GM18511 (cell line): ENCODE results near the gene USP17L20.
"Not testable (repeated sequence)": the region's sequence is repeated elsewhere in the genome, so short reads cannot be mapped to it uniquely, and the experiment has no call there.

Experiments
- ATAC-seq: cut with Tn5 transposase; IDR thresholded peaks from one replicate; pipeline ENCODE4 v1.9.1; 2021; ENCODE audit warnings: mild to moderate bottlenecking, moderate library complexity; ENCODE audit not compliant: unreplicated experiment

The USP17L20 gene, protein sequence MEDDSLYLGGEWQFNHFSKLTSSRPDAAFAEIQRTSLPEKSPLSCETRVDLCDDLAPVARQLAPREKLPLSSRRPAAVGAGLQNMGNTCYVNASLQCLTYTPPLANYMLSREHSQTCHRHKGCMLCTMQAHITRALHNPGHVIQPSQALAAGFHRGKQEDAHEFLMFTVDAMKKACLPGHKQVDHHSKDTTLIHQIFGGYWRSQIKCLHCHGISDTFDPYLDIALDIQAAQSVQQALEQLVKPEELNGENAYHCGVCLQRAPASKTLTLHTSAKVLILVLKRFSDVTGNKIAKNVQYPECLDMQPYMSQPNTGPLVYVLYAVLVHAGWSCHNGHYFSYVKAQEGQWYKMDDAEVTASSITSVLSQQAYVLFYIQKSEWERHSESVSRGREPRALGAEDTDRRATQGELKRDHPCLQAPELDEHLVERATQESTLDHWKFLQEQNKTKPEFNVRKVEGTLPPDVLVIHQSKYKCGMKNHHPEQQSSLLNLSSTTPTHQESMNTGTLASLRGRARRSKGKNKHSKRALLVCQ

GRCh38 chr4:9257824-9258223 is at the start of gene USP17L20:
Gene USP17L20, plus strand, starts transcription at chr4:9258124. Its CDS starts 0 bp downstream, at chr4:9258124.
- not testable (repeated sequence) for ATAC-seq

DNA sequence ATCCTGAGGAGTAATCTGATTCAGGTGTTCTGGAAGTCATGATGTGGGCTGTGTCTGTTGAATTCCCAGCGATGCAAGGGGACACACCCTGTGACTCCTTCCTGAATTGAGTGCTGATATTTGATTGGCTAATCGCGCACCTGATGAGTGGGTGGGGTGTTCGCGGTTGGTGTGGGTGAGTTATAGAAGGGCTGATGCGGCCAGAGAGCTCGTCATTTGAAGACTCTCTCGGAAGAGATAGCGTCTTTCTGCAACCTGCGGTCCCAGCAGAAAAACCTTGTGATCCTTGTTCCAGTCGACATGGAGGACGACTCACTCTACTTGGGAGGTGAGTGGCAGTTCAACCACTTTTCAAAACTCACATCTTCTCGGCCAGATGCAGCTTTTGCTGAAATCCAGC is 47.6 kb upstream of the USP17L20 start, which contains the start of gene USP17L10:
USP17L10 (plus strand) TSS at position 301 of the 400 bp plus-strand sequence; CDS start at position 301, 0 bp downstream.
- not testable (repeated sequence) for ATAC-seq

GRCh38 chr4:9214701-9215100 is 43.2 kb upstream of the USP17L20 start:
- ATAC-seq = not testable (repeated sequence)

DNA sequence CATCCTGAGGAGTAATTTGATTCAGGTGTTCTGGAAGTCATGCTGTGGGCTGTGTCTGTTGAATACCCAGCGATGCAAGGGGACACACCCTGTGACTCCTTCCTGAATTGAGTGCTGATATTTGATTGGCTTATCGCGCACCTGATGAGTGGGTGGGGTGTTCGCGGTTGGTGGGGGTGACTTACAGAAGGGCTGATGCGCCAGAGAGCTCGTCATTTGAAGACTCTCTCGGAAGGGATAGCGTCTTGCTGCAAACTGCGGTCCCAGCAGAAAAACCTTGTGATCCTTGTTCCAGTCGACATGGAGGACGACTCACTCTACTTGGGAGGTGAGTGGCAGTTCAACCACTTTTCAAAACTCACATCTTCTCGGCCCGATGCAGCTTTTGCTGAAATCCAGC is 42.8 kb upstream of the USP17L20 start, which contains the start of gene USP17L11:
USP17L11 (plus strand) TSS at position 301 of the 400 bp plus-strand sequence; CDS start at position 301, 0 bp downstream.
- ATAC-seq = not testable (repeated sequence)

DNA sequence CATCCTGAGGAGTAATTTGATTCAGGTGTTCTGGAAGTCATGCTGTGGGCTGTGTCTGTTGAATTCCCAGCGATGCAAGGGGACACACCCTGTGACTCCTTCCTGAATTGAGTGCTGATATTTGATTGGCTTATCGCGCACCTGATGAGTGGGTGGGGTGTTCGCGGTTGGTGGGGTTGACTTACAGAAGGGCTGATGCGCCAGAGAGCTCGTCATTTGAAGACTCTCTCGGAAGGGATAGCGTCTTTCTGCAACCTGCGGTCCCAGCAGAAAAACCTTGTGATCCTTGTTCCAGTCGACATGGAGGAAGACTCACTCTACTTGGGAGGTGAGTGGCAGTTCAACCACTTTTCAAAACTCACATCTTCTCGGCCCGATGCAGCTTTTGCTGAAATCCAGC is 38.1 kb upstream of the USP17L20 start, which contains the start of gene USP17L12:
USP17L12 (plus strand) TSS at position 301 of the 400 bp plus-strand sequence; CDS start at position 301, 0 bp downstream.
- not testable (repeated sequence) for ATAC-seq

GRCh38 chr4:9224596-9224995 is 33.3 kb upstream of the USP17L20 start, which contains the start of gene USP17L13:
Gene USP17L13, plus strand, starts transcription at chr4:9224896. Its CDS starts 0 bp downstream, at chr4:9224896.
- not testable (repeated sequence) for ATAC-seq

DNA sequence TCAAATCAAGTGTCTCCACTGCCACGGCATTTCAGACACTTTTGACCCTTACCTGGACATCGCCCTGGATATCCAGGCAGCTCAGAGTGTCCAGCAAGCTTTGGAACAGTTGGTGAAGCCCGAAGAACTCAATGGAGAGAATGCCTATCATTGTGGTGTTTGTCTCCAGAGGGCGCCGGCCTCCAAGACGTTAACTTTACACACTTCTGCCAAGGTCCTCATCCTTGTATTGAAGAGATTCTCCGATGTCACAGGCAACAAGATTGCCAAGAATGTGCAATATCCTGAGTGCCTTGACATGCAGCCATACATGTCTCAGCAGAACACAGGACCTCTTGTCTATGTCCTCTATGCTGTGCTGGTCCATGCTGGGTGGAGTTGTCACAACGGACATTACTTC is 27.7 kb upstream of the USP17L20 start:
- ATAC-seq = not testable (repeated sequence)

GRCh38 chr4:9234085-9234484 is 23.8 kb upstream of the USP17L20 start, which contains the start of gene USP17L15:
Gene USP17L15, plus strand, starts transcription at chr4:9234385. Its CDS starts 0 bp downstream, at chr4:9234385.
- ATAC-seq = not testable (repeated sequence)

DNA sequence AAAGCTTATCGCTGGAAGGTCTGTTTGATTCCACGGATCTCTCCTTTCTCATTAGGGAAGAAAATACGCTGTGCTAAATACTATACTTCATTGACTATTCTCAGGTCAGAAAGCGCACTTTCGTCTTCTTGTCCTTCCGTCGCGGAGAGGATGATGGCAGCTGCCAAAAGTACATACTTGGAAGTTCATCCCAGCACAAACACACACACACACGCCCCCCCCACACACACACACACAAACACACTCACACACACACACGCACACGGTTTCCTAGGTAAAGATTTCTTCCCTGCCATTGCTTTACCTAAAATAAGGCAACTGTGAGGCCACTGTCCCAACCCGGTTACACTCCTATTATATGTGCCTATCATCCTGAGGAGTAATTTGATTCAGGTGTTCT is 19.5 kb upstream of the USP17L20 start:
- not testable (repeated sequence) for ATAC-seq

DNA sequence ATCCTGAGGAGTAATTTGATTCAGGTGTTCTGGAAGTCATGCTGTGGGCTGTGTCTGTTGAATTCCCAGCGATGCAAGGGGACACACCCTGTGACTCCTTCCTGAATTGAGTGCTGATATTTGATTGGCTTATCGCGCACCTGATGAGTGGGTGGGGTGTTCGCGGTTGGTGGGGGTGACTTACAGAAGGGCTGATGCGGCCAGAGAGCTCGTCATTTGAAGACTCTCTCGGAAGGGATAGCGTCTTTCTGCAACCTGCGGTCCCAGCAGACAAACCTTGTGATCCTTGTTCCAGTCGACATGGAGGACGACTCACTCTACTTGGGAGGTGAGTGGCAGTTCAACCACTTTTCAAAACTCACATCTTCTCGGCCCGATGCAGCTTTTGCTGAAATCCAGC is 14.3 kb upstream of the USP17L20 start, which contains the start of gene USP17L17:
USP17L17 (plus strand) TSS at position 301 of the 400 bp plus-strand sequence; CDS start at position 301, 0 bp downstream.
- not testable (repeated sequence) for ATAC-seq

DNA sequence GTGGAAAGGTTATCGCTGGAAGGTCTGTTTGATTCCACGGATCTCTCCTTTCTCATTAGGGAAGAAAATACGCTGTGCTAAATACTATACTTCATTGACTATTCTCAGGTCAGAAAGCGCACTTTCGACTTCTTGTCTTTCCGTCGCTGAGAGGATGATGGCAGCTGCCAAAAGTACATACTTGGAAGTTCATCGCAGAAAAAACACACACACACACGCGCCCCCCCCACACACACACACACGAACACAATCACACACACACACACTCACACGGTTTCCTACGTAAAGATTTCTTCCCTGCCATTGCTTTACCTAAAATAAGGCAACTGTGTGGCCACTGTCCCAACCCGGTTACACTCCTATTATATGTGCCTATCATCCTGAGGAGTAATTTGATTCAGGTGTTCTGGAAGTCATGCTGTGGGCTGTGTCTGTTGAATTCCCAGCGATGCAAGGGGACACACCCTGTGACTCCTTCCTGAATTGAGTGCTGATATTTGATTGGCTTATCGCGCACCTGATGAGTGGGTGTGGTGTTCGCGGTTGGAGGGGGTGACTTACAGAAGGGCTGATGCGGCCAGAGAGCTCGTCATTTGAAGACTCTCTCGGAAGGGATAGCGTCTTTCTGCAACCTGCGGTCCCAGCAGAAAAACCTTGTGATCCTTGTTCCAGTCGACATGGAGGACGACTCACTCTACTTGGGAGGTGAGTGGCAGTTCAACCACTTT is 9.8 kb upstream of the USP17L20 start, which contains the start of gene USP17L18:
USP17L18 (plus strand) TSS at position 678 of the 728 bp plus-strand sequence; CDS start at position 678, 0 bp downstream.
- ATAC-seq = not testable (repeated sequence)

GRCh38 chr4:9253078-9253477 is 4.8 kb upstream of the USP17L20 start, which contains the start of gene USP17L19:
Gene USP17L19, plus strand, starts transcription at chr4:9253378. Its CDS starts 0 bp downstream, at chr4:9253378.
- not testable (repeated sequence) for ATAC-seq

DNA sequence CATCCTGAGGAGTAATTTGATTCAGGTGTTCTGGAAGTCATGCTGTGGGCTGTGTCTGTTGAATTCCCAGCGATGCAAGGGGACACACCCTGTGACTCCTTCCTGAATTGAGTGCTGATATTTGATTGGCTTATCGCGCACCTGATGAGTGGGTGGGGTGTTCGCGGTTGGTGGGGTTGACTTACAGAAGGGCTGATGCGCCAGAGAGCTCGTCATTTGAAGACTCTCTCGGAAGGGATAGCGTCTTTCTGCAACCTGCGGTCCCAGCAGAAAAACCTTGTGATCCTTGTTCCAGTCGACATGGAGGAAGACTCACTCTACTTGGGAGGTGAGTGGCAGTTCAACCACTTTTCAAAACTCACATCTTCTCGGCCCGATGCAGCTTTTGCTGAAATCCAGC is 4.6 kb downstream of the USP17L20 start, which contains the start of gene USP17L21:
USP17L21 (plus strand) TSS at position 301 of the 400 bp plus-strand sequence; CDS start at position 301, 0 bp downstream.
- not testable (repeated sequence) for ATAC-seq

- ATAC-seq = not testable (repeated sequence)
Observed at GRCh38 chr4:9267319-9267718, 9.4 kb downstream of the USP17L20 start, which contains the start of gene USP17L22. Gene USP17L22, plus strand, starts transcription at chr4:9267619. Its CDS starts 0 bp downstream, at chr4:9267619.

DNA sequence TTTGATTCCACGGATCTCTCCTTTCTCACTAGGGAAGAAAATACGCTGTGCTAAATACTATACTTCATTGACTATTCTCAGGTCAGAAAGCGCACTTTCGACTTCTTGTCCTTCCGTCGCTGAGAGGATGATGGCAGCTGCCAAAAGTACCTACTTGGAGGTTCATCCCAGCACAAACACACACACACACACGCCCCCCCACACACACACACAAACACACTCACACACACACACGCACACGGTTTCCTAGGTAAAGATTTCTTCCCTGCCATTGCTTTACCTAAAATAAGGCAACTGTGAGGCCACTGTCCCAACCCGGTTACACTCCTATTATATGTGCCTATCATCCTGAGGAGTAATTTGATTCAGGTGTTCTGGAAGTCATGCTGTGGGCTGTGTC is 13.8 kb downstream of the USP17L20 start:
- ATAC-seq = not testable (repeated sequence)
